Measurements from ENCODE around the gene EPHA6.

The EPHA6 gene

GRCh38 chr3:97646932-97647331 is 832.5 kb downstream of the EPHA6 start:
- no peak for DNase-seq (ENCODE audit: low spot score)

GRCh38 chr3:97647441-97647982 is 833.1 kb downstream of the EPHA6 start:
- no peak for DNase-seq (ENCODE audit: low spot score)

- no peak for DNase-seq (ENCODE audit: low spot score)
Observed at GRCh38 chr3:97655971-97656370, 841.6 kb downstream of the EPHA6 start.

GRCh38 chr3:97656638-97657037 is 842.2 kb downstream of the EPHA6 start:
- DNase-seq (ENCODE audit: low spot score): no peak

- DNase-seq (ENCODE audit: low spot score): no peak
Observed at GRCh38 chr3:97658668-97659285, 844.4 kb downstream of the EPHA6 start.

- no peak for DNase-seq (ENCODE audit: low spot score)
Observed at GRCh38 chr3:97662264-97662663, 847.9 kb downstream of the EPHA6 start.

GRCh38 chr3:97662762-97663161 is 848.4 kb downstream of the EPHA6 start:
- no peak for DNase-seq (ENCODE audit: low spot score)

GRCh38 chr3:97665896-97666295 is 851.5 kb downstream of the EPHA6 start:
- DNase-seq (ENCODE audit: low spot score): no peak

GRCh38 chr3:97670952-97671351 is 856.6 kb downstream of the EPHA6 start:
- no peak for DNase-seq (ENCODE audit: low spot score)

- DNase-seq (ENCODE audit: low spot score): no peak
Observed at GRCh38 chr3:97673357-97673997, 859.1 kb downstream of the EPHA6 start.

- DNase-seq (ENCODE audit: low spot score): no peak
Observed at GRCh38 chr3:97674461-97674860, 860.1 kb downstream of the EPHA6 start.

GRCh38 chr3:97680210-97680609 is 865.8 kb downstream of the EPHA6 start:
- DNase-seq (ENCODE audit: low spot score): no peak

- no peak for DNase-seq (ENCODE audit: low spot score)
Observed at GRCh38 chr3:97680696-97681095, 866.3 kb downstream of the EPHA6 start.

- no peak for DNase-seq (ENCODE audit: low spot score)
Observed at GRCh38 chr3:97684490-97684889, 870.1 kb downstream of the EPHA6 start.

- DNase-seq (ENCODE audit: low spot score): no peak
Observed at GRCh38 chr3:97686258-97686657, 871.9 kb downstream of the EPHA6 start.

- DNase-seq (ENCODE audit: low spot score): no peak
Observed at GRCh38 chr3:97687734-97688133, 873.3 kb downstream of the EPHA6 start.

- DNase-seq (ENCODE audit: low spot score): no peak
Observed at GRCh38 chr3:97689111-97689510, 874.7 kb downstream of the EPHA6 start.

GRCh38 chr3:97689962-97690361 is 875.6 kb downstream of the EPHA6 start:
- DNase-seq (ENCODE audit: low spot score): no peak

- no peak for DNase-seq (ENCODE audit: low spot score)
Observed at GRCh38 chr3:97691354-97691753, 877.0 kb downstream of the EPHA6 start.

- DNase-seq (ENCODE audit: low spot score): no peak
Observed at GRCh38 chr3:97692389-97692788, 878.0 kb downstream of the EPHA6 start.

- no peak for DNase-seq (ENCODE audit: low spot score)
Observed at GRCh38 chr3:97692831-97693230, 878.4 kb downstream of the EPHA6 start.

- DNase-seq (ENCODE audit: low spot score): no peak
Observed at GRCh38 chr3:97694876-97695275, 880.5 kb downstream of the EPHA6 start.

- no peak for DNase-seq (ENCODE audit: low spot score)
Observed at GRCh38 chr3:97698691-97699090, 884.3 kb downstream of the EPHA6 start.

- DNase-seq (ENCODE audit: low spot score): no peak
Observed at GRCh38 chr3:97699889-97700288, 885.5 kb downstream of the EPHA6 start.
